CD4-positive, alpha-beta T cell treated with Interleukin-2 at 100 ng/mL for 4 hours (primary cell): ENCODE data around the gene NLRP6.
"Not testable (repeated sequence)": the region's sequence is repeated elsewhere in the genome, so short reads cannot be mapped to it uniquely, and the experiment has no call there.

Experiments
- DNase-seq: peaks from one replicate; pipeline ENCODE4 v3.0.0-alpha.2; 2020; ENCODE audit warnings: low spot score

Gene NLRP6

GRCh38 chr11:325796-326591 lies 47.8 kb downstream of the NLRP6 start:
- DNase-seq: no peak

- no peak for DNase-seq
Measured at GRCh38 chr11:326592-326841, 48.3 kb downstream of the NLRP6 start.

- peak; percentile 58 for DNase-seq
Measured at GRCh38 chr11:326842-327580, 48.8 kb downstream of the NLRP6 start.

- DNase-seq: no peak
Measured at GRCh38 chr11:327581-327923, 49.3 kb downstream of the NLRP6 start.

- DNase-seq: no peak
Measured at GRCh38 chr11:328012-328411, 49.8 kb downstream of the NLRP6 start.

GRCh38 chr11:328516-329100 lies 50.4 kb downstream of the NLRP6 start:
- not testable (repeated sequence) for DNase-seq

- no peak for DNase-seq
Measured at GRCh38 chr11:329886-330253, 51.7 kb downstream of the NLRP6 start.

- DNase-seq: no peak
Measured at GRCh38 chr11:330307-330693, 52.1 kb downstream of the NLRP6 start.

- no peak for DNase-seq
Measured at GRCh38 chr11:330694-331357, 52.6 kb downstream of the NLRP6 start.

- no peak for DNase-seq
Measured at GRCh38 chr11:331358-332060, 53.3 kb downstream of the NLRP6 start.

GRCh38 chr11:332651-333480 lies 54.7 kb downstream of the NLRP6 start:
- no peak for DNase-seq

GRCh38 chr11:333616-334263 lies 55.5 kb downstream of the NLRP6 start:
- not testable (repeated sequence) for DNase-seq

GRCh38 chr11:334264-334994 lies 56.2 kb downstream of the NLRP6 start:
- DNase-seq: no peak
